SU-DHL-6 (cell line): ENCODE results near the gene RCN2.

Source experiments
- EZH2phosphoT487 ChIP-seq: fragments of 200-600 bp; sonication (generic), shearing (Covaris generic); conservative IDR thresholded peaks from 2 replicates; pipeline ENCODE4 v1.6.1; 2018; ENCODE audit warnings: mild to moderate bottlenecking, antibody characterized with exemption, low read length, moderate library complexity, mixed read lengths
- TF ChIP-seq, protein P1 (sequence below): fragments of 200-600 bp; sonication (generic); IDR thresholded peaks from one replicate; pipeline ENCODE4 v1.5.1; 2017; ENCODE audit warnings: antibody characterized with exemption, mild to moderate bottlenecking, low read length, moderate library complexity; ENCODE audit not compliant: insufficient read depth, poor library complexity, severe bottlenecking

DNA sequence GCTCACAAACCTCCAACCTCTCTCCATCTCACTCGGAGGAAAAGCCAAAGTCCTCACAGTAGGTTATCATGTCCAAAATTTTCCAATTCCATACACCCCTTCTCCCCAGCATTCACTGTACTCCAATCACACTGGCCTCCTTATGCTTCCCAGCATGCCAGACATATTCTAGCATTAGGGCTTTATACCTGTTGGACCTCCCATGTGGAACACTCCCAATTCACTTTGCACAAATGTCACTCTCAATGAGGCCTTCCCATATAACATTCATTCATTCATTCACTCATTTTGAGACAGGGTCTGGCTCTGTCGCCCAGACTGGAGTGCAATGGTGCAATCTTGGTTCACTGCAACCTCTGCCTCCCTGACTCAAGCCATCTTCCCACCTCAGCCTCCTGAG is 46.3 kb upstream of the RCN2 start:
- TF ChIP-seq, protein P1, sequence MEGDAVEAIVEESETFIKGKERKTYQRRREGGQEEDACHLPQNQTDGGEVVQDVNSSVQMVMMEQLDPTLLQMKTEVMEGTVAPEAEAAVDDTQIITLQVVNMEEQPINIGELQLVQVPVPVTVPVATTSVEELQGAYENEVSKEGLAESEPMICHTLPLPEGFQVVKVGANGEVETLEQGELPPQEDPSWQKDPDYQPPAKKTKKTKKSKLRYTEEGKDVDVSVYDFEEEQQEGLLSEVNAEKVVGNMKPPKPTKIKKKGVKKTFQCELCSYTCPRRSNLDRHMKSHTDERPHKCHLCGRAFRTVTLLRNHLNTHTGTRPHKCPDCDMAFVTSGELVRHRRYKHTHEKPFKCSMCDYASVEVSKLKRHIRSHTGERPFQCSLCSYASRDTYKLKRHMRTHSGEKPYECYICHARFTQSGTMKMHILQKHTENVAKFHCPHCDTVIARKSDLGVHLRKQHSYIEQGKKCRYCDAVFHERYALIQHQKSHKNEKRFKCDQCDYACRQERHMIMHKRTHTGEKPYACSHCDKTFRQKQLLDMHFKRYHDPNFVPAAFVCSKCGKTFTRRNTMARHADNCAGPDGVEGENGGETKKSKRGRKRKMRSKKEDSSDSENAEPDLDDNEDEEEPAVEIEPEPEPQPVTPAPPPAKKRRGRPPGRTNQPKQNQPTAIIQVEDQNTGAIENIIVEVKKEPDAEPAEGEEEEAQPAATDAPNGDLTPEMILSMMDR: no peak
- TF ChIP-seq EZH2phosphoT487: no peak
